Uterus (tissue), 4 donors: ENCODE data around the gene XIRP2. TPM values are rescaled to one million over a fixed set of nuclear protein-coding genes. Genes with fewer than 3 reads are reported as not detected.

Source experiments
- DNase-seq, 2 donors: peaks; one replicate each; pipeline ENCODE4 v3.0.0-alpha.2; 2019 to 2020
- H3K27ac ChIP-seq, 2 donors: fragments of 200-600 bp; sonication (generic); 1 replicate in 1 of 2; 2 replicates in 1 of 2; pipeline ENCODE4 v1.5.1; 2016 to 2018
- H3K27me3 ChIP-seq, 2 donors: fragments of 200-600 bp; sonication (generic); one replicate each; pipeline ENCODE4 v1.5.1; 2018 to 2019; ENCODE audit warnings: control low read depth in 1 of 2
- H3K36me3 ChIP-seq, 2 donors: fragments of 200-600 bp; sonication (generic); one replicate each; pipeline ENCODE4 v1.5.1; 2019; ENCODE audit warnings: control low read depth in 1 of 2
- H3K4me1 ChIP-seq, 2 donors: fragments of 200-600 bp; sonication (generic); one replicate each; pipeline ENCODE4 v1.5.1; 2018 to 2019; ENCODE audit warnings: control low read depth in 1 of 2
- H3K4me3 ChIP-seq, 2 donors: fragments of 200-600 bp; sonication (generic); 1 replicate in 1 of 2; 2 replicates in 1 of 2; pipeline ENCODE4 v1.5.1; 2018 to 2019; ENCODE audit warnings: mild to moderate bottlenecking in 1 of 2
- H3K9me3 ChIP-seq, 2 donors: fragments of 200-600 bp; sonication (generic); one replicate each; pipeline ENCODE4 v1.5.1; 2019; ENCODE audit warnings: control low read depth in 1 of 2
- POLR2A ChIP-seq, 2 donors: fragments of 450-650 bp; IDR thresholded peaks; one replicate each; pipeline ENCODE4 v1.6.1; 2016; ENCODE audit warnings: antibody characterized with exemption in 2 of 2, mild to moderate bottlenecking in 1 of 2, moderate library complexity in 1 of 2
- intact Hi-C: fragments of 100-400 bp; cut with DNase I; formaldehyde crosslinking; loops from one replicate; pipeline ENCODE4 v1.15.1; 2023; ENCODE audit warnings: low total_unique reads
- total RNA-seq, 4 donors: library from RNA; depleted of rRNA in 3 of 4; stranded (reverse); fragments of >200 nt in 3 of 4; gene quantifications; one replicate each; pipeline versions ENCODE4 v1.1.0 to v1.2.4, GENCODE V29; 2014 to 2023
- TF ChIP-seq, protein P1 (sequence below), 4 experiments: fragments of 200-600 bp in 2 of 4; fragments of 450-650 bp in 2 of 4; sonication (generic) in 2 of 4; IDR thresholded peaks; one replicate each; pipeline ENCODE4 v1.5.1; 2016 to 2019; ENCODE audit warnings: antibody characterized with exemption in 4 of 4, mild to moderate bottlenecking in 2 of 4, moderate library complexity in 1 of 4
- donor health status: DM: yes; HTN: yes; CAD: no.

The XIRP2 gene
- total RNA-seq, 4 donors from 2014 or later, result 0.49 to 0.55 TPM; not detected in 2

DNA sequence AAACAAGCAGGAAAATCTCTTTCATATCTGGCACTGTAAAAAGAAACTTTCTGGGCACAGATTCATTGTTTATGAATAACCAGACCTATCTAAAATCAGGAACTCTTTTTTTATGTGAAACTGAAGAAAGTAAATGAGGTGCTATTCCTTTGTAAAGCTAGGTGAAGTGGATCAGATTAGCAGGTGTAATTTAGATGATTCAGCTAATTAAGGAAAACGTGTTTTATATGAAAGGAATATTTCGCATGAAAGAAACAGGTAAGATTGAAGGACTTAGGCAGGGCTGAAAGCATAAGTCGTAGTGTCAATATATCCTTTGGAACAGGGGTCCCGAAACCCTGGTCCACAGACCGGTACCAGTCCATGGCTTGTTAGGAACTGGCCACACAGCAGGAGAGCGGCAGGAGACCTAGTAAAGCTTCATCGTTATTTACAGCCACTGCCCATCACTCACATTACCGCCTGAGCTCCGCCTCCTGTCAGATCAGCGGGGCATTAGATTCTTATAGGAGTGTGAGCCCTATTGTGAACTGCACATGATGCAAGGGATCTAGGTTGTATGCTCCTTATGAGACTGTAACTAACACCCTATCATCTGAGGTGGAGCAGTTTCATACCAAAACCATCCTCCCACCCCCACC is 20.3 kb upstream of the XIRP2 start:
- intact Hi-C loops, result no loop called here
- H3K9me3 ChIP-seq, result no peaks in the 10 kb centered on the region
- no peaks in the 10 kb centered on the region for H3K36me3 ChIP-seq
- DNase-seq, result no peak
- no peaks in the 10 kb centered on the region for H3K27me3 ChIP-seq
- no peaks in the 10 kb centered on the region for H3K4me1 ChIP-seq
- H3K4me3 ChIP-seq, result no peak overlapping the region
- no peak overlapping the region for H3K27ac ChIP-seq
- TF ChIP-seq, protein P1, sequence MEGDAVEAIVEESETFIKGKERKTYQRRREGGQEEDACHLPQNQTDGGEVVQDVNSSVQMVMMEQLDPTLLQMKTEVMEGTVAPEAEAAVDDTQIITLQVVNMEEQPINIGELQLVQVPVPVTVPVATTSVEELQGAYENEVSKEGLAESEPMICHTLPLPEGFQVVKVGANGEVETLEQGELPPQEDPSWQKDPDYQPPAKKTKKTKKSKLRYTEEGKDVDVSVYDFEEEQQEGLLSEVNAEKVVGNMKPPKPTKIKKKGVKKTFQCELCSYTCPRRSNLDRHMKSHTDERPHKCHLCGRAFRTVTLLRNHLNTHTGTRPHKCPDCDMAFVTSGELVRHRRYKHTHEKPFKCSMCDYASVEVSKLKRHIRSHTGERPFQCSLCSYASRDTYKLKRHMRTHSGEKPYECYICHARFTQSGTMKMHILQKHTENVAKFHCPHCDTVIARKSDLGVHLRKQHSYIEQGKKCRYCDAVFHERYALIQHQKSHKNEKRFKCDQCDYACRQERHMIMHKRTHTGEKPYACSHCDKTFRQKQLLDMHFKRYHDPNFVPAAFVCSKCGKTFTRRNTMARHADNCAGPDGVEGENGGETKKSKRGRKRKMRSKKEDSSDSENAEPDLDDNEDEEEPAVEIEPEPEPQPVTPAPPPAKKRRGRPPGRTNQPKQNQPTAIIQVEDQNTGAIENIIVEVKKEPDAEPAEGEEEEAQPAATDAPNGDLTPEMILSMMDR (IDR thresholded peaks at IDR 0.05), result no peak
- no peak for TF ChIP-seq POLR2A (IDR thresholded peaks at IDR 0.05)

DNA sequence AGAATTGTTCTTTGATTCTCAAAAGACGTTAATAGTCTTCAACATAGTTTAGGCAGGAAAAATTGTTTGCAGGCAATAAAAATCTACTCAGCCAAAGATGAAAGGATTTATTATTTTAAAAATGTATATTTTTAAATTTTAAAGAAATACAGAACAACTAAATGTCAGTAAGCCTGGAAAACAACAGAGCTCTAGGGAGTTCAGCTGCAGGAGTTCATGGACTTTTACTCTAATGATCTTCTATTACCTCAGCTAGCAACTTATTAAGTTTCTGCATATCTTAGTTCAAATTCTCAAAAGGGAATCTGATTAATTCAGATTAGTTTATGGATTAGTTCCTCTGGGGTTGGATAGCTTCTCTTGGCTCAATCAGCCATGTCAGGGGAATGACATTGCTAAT is 17.9 kb upstream of the XIRP2 start:
- Histone ChIP-seq H3K4me3 (no peak overlapping the region), H3K4me1 (no peaks in the 10 kb centered on the region), H3K27ac (no peak overlapping the region), H3K27me3 (peaks cover 0 to 4% of the 10 kb centered on the region in 2 donors), H3K9me3 (no peaks in the 10 kb centered on the region), H3K36me3 (peaks cover 0 to 5% of the 10 kb centered on the region in 2 donors)
- TF ChIP-seq, protein P1 (IDR thresholded peaks at IDR 0.05), result no peak
- no peak for TF ChIP-seq POLR2A (IDR thresholded peaks at IDR 0.05)
- DNase-seq, result no peak
- intact Hi-C loops, result no loop called here

DNA sequence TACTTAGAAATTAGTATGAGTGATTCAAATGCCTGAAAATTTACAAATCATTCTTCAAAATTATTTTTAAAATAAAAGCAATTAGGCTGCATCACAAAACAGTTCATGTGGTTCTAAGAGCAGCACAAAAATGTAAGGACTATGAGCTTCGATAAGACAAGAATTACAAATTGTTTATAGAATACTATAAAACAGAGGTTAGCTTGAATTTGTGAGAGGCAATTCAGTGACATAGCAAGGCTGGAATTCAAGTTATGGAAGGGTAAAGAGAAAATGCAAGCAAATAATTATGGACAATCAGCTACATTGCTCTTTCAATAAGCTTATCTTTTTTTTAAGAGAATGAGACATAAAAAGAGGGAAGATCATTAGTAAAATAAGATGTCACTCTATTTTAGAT is 7.1 kb upstream of the XIRP2 start:
- DNase-seq, result no peak
- intact Hi-C loops, result no loop called here
- no peaks in the 10 kb centered on the region for H3K27me3 ChIP-seq
- H3K9me3 ChIP-seq, result no peaks in the 10 kb centered on the region
- H3K27ac ChIP-seq, result no peak overlapping the region
- H3K36me3 ChIP-seq, result no peaks in the 10 kb centered on the region
- no peak overlapping the region for H3K4me3 ChIP-seq
- no peaks in the 10 kb centered on the region for H3K4me1 ChIP-seq
- no peak for TF ChIP-seq POLR2A (IDR thresholded peaks at IDR 0.05)
- TF ChIP-seq, protein P1 (IDR thresholded peaks at IDR 0.05), result no peak

DNA sequence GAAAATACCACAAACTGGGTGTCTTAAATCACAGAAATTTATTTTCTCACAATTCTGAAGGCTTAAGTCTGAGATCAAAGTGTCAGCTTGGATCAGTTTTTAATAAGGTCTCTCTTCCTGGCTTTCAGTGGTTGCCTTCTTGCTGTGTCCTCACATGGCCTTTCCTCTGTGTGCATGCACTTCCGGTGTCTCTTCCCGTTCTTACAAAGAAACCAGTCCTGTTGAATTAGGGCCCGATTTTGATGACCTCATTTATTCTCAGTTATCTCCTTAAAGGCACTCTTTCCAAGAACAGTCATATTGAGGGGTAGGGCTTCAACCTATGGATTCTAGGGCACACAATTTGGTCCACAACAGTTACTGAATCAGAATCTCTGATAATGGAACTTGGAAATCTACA is 5.4 kb upstream of the XIRP2 start:
- no peak for DNase-seq
- TF ChIP-seq, protein P1 (IDR thresholded peaks at IDR 0.05), result no peak
- no peak for TF ChIP-seq POLR2A (IDR thresholded peaks at IDR 0.05)

DNA sequence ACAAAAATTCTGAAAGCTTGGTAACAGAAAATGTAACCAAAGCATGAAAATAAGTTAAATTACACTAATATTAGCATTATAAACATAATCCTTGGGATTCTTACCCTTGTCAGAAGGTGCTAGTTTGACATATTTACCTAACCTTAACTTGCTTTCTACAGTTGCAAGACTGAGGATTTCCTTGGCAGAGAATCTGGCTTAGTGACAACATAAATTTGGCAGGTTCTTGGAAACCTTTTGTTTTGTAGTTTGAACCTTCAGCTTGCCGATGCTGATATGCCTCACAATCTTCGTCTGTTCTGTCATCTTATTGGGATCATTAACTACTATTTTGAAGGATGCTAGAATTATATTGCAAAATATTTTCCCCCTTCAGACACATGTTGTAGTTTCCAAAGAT is 3.4 kb downstream of the XIRP2 start:
- H3K36me3 ChIP-seq, result no peaks in the 10 kb centered on the region
- no peaks in the 10 kb centered on the region for H3K4me1 ChIP-seq
- no peaks in the 10 kb centered on the region for H3K9me3 ChIP-seq
- DNase-seq, result no peak
- H3K27ac ChIP-seq, result no peak overlapping the region
- intact Hi-C loops, result no loop called here
- no peaks in the 10 kb centered on the region for H3K27me3 ChIP-seq
- TF ChIP-seq, protein P1 (IDR thresholded peaks at IDR 0.05), result no peak
- H3K4me3 ChIP-seq, result no peak overlapping the region

More for the DNA sequence above, 5.4 kb upstream of the XIRP2 start:
- Histone ChIP-seq H3K27me3 (no peaks in the 10 kb centered on the region), H3K4me1 (no peaks in the 10 kb centered on the region), H3K4me3 (no peak overlapping the region), H3K9me3 (no peaks in the 10 kb centered on the region), H3K36me3 (no peaks in the 10 kb centered on the region), H3K27ac (no peak overlapping the region)
- intact Hi-C loops, result no loop called here
